NCI-H2171 treated with DMSO at 0.1 percent for 48 hours (cell line): ENCODE measurements around the gene ATN1.

ENCODE experiments used
- DNase-seq: peaks from one replicate; lab custom pipeline; 2025; lab: John Stamatoyannopoulos, UW

ATN1 gene

DNA sequence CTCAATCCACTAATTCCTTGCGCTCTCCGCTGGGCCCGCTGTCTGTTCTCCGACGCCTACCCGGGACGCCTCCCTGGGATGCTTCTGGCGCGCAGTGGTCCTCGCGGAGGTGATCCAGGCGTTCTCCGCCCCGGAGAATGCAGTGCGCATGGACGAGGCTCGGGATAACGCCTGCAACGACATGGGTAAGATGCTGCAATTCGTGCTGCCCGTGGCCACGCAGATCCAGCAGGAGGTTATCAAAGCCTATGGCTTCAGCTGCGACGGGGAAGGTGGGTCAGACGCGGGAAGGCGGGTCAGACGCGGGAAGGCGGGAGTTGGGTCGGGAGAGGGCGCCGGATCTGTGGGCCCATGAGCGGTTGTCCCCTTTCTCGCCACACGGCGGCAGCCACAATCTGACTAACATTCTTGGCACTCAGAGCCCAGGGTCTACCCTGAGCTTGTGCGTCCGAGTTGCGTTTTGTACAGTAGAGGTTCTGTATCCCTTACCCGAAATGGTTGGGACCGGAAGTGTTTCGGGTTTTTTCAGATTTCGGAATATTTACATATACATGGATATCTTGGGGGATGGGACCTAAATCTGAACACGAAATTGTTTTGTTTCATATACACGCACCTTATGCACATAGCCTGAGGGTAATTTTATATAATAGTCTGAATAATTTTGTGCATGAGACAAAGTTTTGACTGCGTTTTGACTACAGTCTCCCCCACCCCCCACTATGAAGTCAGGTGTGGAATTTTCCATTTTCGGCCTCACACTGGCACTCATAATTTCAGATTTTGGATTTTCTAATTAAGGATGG, 16.8 kb downstream of the ATN1 start:
- DNase-seq = peak; percentile 100

DNA sequence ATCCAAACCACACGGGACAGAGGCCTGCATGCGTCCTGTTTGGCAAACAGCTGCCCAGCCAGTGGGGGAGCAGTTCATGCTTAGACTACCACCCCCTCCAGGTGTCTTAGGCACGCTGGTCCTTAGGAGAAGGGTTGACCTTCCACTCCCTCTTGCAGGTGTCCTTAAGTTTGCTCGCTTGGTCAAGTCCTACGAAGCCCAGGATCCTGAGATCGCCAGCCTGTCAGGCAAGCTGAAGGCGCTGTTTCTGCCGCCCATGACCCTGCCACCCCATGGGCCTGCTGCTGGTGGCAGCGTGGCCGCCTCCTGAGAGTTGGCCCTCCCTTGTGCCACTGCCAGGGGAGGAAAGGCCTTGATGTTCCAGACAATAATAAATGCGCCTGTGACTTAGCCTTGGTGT, 17.9 kb downstream of the ATN1 start:
- no peak for DNase-seq

DNA sequence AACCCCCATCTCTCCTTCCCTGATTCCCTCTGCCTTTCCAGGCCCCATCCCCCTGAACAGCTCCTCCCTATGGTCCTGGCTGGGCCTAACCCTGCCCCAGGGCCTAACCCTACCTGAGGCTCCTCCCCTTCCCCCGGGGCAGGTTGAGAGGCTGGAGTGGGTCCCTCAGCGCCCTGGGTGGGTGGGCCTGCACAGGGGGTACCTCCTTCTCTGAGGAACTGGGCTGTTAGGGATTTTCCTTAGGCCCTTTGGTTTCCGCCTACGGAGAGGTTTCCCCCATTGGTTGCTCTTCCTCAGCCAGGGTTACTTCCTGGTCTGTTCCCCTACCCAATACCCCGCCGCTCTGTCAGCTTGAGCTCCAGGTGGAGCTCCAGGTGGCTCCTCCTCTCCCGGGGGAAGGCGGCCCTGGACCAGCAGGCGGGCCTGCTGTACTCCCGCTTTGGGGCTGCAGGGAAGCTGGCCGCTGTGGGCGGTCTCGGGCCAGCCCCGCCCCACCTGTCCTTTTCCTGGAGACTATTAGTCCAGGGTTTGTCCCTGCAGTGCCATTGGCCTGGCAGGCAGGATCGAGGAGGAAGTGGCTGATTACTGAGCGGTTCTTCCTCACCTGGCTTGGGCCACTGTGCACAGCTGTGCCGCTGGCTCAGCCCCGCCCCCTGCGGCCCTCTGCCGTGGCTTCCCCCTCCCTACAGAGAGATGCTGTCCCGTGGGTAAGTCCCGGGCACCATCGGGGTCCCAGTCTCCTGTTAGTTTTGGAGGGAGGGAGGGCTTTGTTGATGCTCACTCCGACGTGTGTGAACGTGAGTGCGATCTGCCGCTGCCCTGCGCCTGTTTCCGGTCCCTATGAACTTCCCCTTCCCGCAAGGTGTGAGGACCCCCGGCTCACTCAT, 18.5 kb downstream of the ATN1 start:
- peak; percentile 100 for DNase-seq

DNA sequence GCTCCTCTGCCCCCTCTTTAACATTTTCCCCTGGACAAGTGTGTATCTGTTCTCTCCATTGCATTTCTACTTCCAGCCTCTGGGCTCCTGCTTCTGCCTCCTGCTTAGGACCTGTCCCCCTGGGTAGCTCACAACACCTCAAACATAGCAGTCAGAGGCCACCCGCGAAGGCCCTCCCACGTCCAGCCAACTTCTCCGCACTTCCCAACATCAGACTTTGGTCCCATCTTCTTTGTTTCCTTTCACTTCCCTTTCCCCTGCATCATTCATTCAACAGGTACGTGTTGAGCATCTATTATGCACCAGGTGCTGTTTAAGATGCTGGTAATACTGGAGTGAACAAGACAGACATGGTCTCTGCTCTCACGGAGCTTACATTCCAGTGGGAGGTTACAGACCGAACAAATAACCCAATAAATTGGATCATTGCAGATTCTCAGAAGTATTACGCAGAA, 19.2 kb downstream of the ATN1 start:
- no peak for DNase-seq

DNA sequence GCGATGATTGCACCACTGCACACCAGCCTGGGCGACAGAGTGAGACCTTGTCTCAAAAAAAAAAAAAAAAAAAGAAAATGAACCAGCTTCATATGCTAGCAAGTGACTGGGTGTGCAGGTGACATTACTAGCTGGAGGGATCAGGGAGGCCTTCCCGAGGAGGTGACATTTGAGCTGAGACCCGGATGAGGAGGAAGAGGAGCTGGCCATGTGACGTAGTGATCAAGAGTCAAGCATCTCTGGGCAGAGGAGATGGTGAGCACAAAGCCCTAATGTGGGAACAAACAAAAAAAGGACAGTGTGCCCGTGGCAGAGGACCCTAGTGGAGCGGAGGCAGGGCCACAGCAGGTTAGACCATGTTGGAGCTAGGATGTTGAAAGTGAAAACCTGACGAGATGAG, 19.9 kb downstream of the ATN1 start:
- no peak for DNase-seq

DNA sequence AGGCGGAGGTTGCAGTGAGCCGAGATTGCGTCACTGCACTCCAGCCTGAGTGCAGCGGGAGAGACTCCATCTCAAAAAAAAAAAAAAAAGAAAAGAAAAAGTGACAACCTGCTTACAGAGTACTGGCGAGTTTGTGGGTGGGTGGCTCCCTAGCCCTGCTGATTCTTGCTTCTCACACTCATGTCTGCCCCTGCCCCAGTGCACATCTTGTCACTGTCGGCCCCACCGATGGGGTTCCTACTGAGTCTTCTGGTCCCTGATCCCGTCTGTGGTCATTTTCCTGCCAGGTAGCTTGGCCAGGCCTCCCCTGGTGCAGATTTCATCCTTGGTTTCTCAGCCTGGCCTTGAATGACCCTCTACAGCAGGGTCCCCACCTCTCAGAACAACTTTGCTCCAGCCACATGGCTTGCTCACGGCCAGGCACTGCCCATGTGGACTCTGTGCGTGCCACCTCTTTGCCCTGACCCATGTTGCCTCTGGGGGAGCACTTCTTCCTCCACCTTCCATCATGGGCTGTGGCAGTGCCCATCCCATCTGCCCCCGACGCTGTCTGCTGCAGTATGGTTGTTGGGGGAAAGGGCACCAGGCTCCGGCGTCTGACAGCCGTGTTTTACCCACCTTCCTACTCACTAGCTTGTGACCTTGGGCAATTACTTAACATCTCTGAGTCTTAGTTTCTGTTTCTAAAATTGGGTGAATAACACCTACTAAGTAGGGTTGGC, 21.3 kb downstream of the ATN1 start:
- no peak for DNase-seq

DNA sequence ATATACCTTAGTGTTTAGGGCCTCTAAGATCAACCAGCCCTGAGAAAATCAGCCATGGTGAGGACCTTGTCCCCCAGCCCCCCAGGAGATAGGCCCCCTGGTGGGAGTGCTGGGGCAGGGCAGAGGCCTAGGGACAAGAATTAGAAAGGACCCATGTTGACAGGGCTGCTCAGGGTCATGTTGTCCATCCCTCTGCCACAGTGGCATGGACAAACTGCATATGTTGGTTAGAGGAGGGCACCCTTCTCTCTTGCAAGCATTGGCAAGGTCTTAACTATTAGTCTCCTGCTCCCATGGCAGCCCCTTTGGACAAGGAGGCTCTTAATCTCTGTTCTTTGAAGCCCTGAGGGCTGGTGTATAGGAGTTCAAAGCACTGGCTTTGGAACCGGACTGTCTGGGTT, 22.6 kb downstream of the ATN1 start:
- DNase-seq = no peak

DNA sequence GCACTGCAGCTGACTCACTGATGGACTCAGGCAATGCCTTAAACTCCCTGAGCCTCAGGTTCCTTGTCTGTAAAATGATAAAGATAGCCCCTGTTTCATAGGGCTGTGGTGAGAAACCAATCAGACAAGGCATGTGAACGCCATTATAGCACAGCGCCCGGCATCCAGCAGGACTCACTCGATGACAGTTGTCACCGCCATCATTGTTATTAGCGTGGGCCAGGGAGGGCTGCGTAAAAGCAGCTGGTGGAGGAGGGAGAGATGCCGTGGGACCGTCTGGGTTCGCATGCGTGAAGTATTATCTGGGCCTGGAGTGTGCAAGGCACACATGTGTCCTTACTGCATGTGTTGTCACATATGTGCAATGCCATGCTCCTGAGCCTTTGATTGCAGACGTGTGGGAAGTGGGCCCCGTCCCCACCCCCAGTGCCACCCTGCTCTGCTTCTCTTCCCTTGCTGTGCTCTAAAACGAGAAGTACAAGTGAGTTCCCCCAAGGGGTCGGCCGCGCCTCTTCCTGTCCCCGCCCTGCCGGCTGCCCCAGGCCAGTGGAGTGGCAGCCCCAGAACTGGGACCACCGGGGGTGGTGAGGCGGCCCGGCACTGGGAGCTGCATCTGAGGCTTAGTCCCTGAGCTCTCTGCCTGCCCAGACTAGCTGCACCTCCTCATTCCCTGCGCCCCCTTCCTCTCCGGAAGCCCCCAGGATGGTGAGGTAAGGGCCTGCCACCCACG, 23.2 kb downstream of the ATN1 start, which contains the start of gene PTPN6:
TSS of gene PTPN6 (plus strand) at position 546 of the 730 bp plus-strand sequence. CDS start at position 703, 157 bp downstream.
- no peak for DNase-seq

DNA sequence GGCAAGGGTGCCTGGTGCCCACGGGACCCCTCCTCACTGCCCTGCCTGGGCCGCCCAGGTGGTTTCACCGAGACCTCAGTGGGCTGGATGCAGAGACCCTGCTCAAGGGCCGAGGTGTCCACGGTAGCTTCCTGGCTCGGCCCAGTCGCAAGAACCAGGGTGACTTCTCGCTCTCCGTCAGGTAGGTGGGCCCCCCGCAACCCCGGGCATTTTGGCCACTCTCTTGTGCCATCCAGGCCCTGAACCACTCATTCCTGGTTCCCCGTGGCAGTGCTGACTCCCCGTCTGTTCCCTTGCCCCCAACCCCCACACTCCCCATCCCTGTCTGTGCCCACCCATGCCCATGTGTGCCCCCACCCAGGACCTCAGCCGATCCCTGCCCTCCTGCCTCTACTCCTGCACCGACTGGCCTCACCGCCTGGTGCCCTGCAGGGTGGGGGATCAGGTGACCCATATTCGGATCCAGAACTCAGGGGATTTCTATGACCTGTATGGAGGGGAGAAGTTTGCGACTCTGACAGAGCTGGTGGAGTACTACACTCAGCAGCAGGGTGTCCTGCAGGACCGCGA, 23.9 kb downstream of the ATN1 start:
- no peak for DNase-seq

DNA sequence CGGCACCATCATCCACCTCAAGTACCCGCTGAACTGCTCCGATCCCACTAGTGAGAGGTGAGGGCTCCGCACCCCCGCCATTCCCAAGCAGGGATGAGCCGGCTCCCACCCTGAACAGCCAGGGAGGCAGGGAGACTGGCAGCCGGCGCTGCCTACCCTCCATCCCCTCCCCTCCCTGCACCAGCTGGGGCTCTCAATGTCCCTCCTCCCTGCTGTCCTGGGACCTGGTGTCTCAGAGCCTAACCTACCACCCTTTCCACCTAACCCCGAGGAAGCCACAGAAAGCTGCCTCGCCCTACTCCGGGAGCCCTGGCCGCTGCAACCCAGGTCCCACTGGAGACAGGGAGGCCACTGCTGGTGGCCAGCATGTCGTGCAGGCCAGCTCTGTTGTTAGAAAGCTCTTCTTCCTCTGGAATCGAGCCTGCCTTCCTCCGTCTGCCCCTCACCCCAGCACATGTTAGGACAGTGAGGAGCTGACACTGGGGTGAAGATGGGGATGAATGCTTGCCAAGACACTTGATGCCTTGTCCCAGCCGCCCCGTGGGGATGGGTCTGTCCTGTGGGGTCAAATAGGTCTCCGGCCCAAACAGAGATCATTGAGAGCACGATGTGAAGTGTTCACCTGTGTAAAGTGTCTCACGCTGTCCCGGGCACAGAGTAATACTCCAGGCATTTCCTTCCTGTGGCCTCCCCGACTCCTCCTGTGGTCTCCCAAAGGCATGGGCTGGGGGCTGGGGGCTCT, 24.5 kb downstream of the ATN1 start:
- DNase-seq = no peak

DNA sequence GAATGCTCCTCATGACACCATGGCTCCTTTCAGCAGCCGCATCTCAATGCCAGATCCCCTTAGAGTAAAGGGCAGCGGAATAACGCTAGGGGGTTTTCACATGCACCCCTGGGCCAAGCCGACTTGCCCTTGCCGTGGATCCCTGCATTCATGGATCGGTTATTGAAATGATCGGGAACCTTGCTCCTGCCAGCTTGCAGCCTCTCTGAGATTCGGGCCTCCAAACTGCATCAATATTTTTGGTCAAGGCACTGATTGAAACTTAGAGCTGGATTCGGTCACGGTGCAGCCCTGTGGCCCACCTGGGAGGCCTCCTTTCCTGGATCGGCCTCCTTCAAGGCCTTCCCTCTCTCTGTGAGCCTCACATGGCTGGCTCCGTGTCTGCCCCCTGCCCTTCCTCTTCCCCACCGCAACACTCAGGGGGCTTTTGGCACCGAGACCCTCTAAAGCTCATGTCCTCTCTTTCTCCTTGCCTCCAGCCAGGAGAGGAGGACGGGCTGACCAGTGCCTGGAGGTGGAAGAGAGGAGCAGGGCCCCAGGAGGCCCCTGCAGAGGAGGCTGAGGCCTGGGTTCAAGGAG, 25.2 kb downstream of the ATN1 start:
- DNase-seq = no peak

DNA sequence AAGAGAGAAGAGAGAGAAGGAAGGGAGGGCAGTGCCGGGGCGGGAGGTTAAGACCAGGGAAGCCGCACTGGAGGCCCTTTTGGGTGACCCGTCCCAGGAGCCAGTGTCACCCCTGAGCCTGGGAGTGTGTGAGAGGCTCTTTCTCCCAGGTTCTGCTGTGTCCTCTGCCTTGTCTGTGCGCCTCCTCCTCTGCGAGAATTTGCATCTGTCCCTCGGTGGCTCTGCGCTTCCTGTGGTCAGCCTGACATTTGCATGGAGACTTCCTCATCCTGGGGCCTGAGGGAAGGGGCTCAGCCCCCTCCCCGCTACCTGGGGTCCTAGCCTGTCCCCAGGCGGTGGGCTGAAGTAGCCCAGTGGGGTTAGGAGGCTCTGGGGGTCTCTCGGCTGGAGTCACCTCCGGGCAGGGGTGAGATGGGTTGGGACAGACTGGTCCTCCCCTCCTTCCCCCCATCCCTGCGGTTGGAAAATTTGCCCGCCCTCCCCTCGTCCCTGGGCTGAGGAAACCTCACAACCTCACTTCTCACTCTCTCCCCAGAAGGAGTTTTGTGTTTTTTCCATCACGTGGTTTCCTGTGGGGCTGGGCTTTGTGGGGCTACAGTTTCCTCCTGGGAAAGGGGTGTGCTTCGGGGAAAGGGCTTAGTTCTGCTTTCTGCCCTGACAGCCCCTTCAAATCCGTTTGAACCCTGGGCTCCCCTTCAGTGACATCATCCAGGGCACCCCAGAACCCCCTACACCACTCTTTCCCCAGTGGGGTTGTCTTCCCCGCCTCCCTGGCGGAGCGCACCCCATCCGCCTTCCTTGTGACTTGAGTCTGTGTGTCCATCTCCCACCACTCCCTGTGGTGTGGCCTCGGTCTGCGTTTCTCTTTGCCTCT, 25.9 kb downstream of the ATN1 start:
- no peak for DNase-seq

DNA sequence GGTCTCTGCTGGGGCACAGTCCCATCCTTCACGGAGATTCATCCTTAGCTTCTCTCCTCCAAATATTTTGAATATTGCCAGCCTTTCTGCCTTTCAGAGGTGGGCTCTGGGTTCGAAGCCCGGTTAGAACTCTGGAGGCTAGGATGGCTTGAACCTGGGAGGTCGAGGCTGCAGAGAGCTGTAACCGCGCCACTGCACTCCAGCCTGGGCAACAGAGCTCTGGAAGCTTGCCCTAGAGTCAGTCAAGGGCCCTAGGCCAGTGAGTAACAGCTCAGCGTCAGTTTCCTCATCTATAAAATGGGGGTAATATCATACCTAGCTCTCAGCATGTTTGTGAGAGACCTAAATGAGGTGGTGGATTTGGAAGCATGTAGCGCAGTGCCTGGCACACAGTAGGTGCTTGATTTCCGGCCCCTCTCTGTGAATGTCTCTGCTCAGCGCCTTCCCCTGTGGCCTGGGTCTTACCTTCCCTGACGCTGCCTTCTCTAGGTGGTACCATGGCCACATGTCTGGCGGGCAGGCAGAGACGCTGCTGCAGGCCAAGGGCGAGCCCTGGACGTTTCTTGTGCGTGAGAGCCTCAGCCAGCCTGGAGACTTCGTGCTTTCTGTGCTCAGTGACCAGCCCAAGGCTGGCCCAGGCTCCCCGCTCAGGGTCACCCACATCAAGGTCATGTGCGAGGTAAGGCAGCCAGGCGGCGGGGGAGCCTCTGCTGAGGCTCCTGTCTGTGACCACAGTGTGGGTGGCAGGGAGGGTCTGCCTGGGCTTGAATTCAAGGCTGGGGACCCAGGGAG, 26.8 kb downstream of the ATN1 start:
- DNase-seq = no peak

DNA sequence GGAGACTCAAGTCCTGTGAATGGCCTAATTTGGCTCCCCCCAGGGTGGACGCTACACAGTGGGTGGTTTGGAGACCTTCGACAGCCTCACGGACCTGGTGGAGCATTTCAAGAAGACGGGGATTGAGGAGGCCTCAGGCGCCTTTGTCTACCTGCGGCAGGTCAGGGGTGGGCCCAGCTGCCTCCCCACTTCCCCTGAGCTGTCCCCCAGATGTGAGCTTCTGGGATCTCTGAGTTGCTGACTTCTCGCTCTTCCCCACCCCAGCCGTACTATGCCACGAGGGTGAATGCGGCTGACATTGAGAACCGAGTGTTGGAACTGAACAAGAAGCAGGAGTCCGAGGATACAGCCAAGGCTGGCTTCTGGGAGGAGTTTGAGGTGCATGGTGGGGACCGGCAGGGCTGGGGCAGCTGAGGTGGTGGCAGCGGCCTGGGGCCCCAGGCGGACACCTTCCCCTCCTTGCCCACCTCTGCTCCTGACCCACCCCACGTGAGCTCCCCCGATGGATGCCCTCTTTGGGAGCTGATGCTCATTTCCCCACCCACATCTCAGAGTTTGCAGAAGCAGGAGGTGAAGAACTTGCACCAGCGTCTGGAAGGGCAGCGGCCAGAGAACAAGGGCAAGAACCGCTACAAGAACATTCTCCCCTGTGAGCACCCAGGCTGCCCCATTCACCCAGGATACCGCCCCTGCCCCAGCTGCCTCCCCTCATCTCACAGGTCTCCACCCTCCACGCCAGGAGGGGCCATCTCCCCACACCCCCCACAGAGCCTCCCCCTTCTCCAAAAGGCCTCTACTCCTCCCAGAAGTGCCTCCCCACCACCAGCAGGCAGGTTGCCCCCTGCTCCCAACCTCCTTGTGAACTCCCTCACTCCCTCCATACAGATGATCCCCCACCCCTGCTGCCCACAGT, 27.6 kb downstream of the ATN1 start:
- DNase-seq = no peak

DNA sequence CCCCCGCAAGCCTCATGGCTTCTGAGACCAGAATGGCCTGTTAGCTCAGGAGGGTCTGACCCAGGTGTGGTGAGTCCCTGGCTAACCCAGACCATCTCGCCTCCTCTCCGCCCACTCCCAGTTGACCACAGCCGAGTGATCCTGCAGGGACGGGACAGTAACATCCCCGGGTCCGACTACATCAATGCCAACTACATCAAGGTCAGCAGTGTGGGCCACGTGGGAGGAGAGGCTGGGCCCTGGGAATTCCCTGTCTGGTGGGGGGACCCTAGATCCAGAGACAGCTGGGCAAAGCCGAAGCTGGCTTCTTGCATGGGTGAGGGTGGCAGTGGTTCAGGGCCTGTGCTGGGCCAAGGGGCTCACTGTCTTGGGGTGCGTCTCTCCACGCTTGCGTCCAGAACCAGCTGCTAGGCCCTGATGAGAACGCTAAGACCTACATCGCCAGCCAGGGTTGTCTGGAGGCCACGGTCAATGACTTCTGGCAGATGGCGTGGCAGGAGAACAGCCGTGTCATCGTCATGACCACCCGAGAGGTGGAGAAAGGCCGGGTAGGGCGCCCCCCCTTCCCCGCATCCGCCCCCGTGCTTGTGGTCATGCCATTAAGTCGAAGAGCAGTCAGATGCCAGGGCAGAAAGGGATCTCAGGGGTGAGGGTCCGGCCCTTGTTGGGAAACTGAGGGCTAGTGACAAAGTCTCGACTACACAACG, 28.4 kb downstream of the ATN1 start:
- DNase-seq = no peak

DNA sequence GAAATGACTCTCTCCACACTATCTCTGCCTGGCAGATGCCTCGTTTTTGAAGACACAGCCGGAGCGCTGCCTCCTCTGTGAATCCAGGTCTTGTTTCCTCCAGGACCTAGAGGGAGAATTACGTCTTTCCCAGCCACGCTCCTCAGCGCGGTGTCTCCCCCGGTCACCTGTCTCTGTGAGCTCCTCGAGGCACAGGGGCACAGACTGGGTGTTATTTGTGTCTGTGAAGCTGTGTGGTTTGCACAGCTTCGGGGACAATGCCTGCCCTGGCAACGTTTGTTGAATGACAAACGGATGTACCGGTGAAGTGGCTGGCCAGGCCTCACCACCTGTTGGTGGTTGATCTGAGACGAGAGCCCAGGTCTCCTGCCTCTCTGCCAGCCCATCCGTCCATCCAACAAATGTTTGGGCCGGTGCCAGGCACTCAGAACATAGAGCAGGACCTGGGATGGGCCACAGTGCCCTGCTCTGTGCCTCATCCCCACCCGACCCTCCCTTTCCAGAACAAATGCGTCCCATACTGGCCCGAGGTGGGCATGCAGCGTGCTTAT, 29.5 kb downstream of the ATN1 start:
- DNase-seq = no peak
